ENCODE results near the gene CPLX4. TPM values are rescaled to one million over a fixed set of nuclear protein-coding genes. Genes with fewer than 3 reads are reported as not detected.

CPLX4 gene
- total RNA-seq, 4 donors from 2014 or later: not detected

- peak overlapping the region in 1 of 4 donors; percentile 16 for H3K4me3 ChIP-seq
- no peaks in the 10 kb centered on the region for H3K36me3 ChIP-seq
- 5 to 7% methylated on average over 17 of the region's 17 CpGs for WGBS, 2 donors
- TF ChIP-seq EP300 (IDR thresholded peaks at IDR 0.05) (no peak), POLR2A (IDR thresholded peaks at IDR 0.05) (no peak)
- TF ChIP-seq, protein P1, sequence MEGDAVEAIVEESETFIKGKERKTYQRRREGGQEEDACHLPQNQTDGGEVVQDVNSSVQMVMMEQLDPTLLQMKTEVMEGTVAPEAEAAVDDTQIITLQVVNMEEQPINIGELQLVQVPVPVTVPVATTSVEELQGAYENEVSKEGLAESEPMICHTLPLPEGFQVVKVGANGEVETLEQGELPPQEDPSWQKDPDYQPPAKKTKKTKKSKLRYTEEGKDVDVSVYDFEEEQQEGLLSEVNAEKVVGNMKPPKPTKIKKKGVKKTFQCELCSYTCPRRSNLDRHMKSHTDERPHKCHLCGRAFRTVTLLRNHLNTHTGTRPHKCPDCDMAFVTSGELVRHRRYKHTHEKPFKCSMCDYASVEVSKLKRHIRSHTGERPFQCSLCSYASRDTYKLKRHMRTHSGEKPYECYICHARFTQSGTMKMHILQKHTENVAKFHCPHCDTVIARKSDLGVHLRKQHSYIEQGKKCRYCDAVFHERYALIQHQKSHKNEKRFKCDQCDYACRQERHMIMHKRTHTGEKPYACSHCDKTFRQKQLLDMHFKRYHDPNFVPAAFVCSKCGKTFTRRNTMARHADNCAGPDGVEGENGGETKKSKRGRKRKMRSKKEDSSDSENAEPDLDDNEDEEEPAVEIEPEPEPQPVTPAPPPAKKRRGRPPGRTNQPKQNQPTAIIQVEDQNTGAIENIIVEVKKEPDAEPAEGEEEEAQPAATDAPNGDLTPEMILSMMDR (IDR thresholded peaks at IDR 0.05): no peak
- no peak overlapping the region for H3K27ac ChIP-seq
- peaks cover 0 to 98% of the 10 kb centered on the region in 2 donors for H3K27me3 ChIP-seq
- no peak for DNase-seq (ENCODE audit: low spot score in 2 of 2)
- peaks cover 0 to 66% (median 14%) of the 10 kb centered on the region in 4 donors for H3K4me1 ChIP-seq
- H3K9me3 ChIP-seq: no peaks in the 10 kb centered on the region
Observed at GRCh38 chr18:59269563-59270119, 48.8 kb downstream of the CPLX4 start.

DNA sequence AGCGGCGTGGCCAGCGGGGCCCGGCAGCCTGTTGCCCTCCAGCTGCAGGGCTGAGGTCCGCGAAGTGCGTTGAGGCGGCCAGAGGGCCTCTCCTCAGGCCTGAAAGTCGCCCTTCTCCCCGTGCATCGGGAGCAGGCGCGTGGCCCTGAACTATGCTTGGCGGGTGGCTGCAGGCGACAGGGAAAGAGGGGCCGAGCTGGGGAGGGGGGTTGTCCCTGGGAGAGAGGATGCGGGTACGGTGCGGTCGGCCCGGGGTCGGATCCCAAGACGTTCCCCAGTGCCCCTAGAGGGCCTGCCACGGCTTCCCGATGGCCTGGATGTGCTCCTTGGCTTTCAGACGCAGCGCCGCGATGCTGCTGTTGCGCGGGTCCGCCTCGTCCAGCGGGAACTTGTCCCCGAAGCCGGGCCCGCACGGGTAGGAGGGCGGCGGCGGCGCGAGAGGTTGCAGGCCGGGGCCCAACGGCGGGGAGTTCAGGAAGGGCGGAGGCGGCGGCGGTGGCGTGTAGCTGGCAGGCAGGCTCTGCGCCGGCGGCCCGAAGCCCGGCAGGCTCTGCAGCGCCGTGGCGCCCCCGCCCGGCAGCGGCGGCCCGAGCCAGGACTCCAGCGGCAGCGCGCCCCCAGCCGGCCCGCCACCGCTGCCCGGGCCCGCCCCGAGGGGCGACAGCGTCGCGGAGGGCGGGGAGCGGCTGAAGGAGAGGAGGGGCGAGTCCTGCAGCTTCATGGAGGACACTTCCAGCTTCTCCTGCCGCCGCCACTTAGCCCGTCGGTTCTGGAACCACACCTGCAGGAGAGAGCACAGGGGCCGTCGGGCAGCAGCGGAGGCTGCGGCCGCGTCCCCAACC is 49.5 kb downstream of the CPLX4 start:
- TF ChIP-seq EP300 (IDR thresholded peaks at IDR 0.05): no peak
- TF ChIP-seq, protein P1 (IDR thresholded peaks at IDR 0.05): no peak
- no peak for TF ChIP-seq POLR2A (IDR thresholded peaks at IDR 0.05)
- no peaks in the 10 kb centered on the region for H3K36me3 ChIP-seq
- peak overlapping the region in 1 of 4 donors; percentile 16 for H3K4me3 ChIP-seq
- peaks cover 0 to 64% (median 14%) of the 10 kb centered on the region in 4 donors for H3K4me1 ChIP-seq
- H3K9me3 ChIP-seq: no peaks in the 10 kb centered on the region
- no peak for DNase-seq (ENCODE audit: low spot score in 2 of 2)
- 3 to 5% methylated on average over 65 to 86 of the region's 90 CpGs for WGBS, 2 donors
- peaks cover 0 to 98% of the 10 kb centered on the region in 2 donors for H3K27me3 ChIP-seq
- no peak overlapping the region for H3K27ac ChIP-seq

DNA sequence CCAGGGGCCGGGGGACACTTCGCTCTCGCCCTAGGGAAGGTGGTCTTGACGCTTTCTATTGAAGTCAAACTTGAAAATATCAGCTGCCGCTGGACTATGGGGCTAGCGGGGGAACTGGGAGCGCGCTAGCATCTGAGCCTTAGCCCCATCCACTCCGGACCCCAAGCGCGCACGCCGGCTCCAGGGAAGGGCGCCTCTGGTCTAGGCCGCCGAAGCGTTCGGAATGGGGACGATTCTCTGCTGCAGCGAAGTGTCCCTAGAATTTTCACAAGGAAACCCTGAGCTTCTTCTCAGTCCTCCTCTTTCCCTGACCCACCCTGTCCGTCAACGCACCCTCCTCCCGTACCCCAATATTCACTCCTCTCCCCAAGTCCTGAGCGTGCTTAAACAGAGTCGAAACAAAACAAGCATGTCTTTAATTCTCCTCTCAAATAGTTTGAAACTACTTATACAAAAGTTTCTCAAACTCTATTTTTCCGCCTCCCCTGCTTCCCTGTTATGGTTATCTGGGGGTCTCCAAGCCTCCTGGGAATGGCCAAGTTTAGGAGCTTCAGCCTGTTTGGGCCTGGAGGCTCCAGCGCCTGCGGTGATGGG is 50.2 kb downstream of the CPLX4 start:
- no peaks in the 10 kb centered on the region for H3K9me3 ChIP-seq
- H3K36me3 ChIP-seq: no peaks in the 10 kb centered on the region
- H3K4me1 ChIP-seq: peaks cover 0 to 57% (median 10%) of the 10 kb centered on the region in 4 donors
- no peak for DNase-seq (ENCODE audit: low spot score in 2 of 2)
- no peak overlapping the region for H3K4me3 ChIP-seq
- no peak overlapping the region for H3K27ac ChIP-seq
- H3K27me3 ChIP-seq: peaks cover 0 to 98% of the 10 kb centered on the region in 2 donors
- 6 to 8% methylated on average over 27 of the region's 28 CpGs for WGBS, 2 donors
- TF ChIP-seq POLR2A (IDR thresholded peaks at IDR 0.05) (no peak), EP300 (IDR thresholded peaks at IDR 0.05) (no peak)
- TF ChIP-seq, protein P1 (IDR thresholded peaks at IDR 0.05): no peak

GRCh38 chr18:59267503-59268126 is 50.8 kb downstream of the CPLX4 start:
- Histone ChIP-seq H3K36me3 (no peaks in the 10 kb centered on the region), H3K27ac (no peak overlapping the region), H3K27me3 (peaks cover 0 to 98% of the 10 kb centered on the region in 2 donors), H3K4me3 (no peak overlapping the region), H3K4me1 (peaks cover 0 to 51% (median 4%) of the 10 kb centered on the region in 4 donors), H3K9me3 (peaks cover 0 to 2% (median 0%) of the 10 kb centered on the region in 4 donors)
- no peak for DNase-seq (ENCODE audit: low spot score in 2 of 2)
- WGBS, 2 donors: 2% methylated on average over 37 to 41 of the region's 41 CpGs
- TF ChIP-seq POLR2A (IDR thresholded peaks at IDR 0.05): no peak
- TF ChIP-seq, protein P1 (IDR thresholded peaks at IDR 0.05): no peak
- TF ChIP-seq EP300 (IDR thresholded peaks at IDR 0.05): no peak

Data from tibial nerve (tissue), 4 donors.